Fibroblast of lung (primary cell): ENCODE data around the gene RIC8B. TPM values are rescaled to one million over a fixed set of nuclear protein-coding genes. Genes with fewer than 3 reads are reported as not detected.

ENCODE experiments used
- DNase-seq, 2 donors: peaks; one replicate each; pipeline versions ENCODE4 v3.0.0 to v3.0.0-alpha.2; 2010; ENCODE audit warnings: low read depth in 2 of 2
- H2AFZ ChIP-seq: 2 replicates; pipeline ENCODE4 v1.5.1; 2012; ENCODE audit warnings: low read length, control low read depth, inconsistent platforms
- H3K27ac ChIP-seq: 2 replicates; pipeline ENCODE4 v1.5.1; 2011; ENCODE audit warnings: low read length, control low read depth; ENCODE audit not compliant: insufficient read depth
- H3K27me3 ChIP-seq: 2 replicates; pipeline ENCODE4 v1.5.1; 2011; ENCODE audit warnings: mild to moderate bottlenecking, low read length; ENCODE audit not compliant: control insufficient read depth, insufficient read depth
- H3K36me3 ChIP-seq: 2 replicates; pipeline ENCODE4 v1.5.1; 2011; ENCODE audit warnings: low read length; ENCODE audit not compliant: control insufficient read depth, insufficient read depth
- H3K4me1 ChIP-seq: 2 replicates; pipeline ENCODE4 v1.5.1; 2011; ENCODE audit warnings: low read length; ENCODE audit not compliant: control insufficient read depth, insufficient read depth; ENCODE audit errors: extremely low read depth
- H3K4me2 ChIP-seq: 2 replicates; pipeline ENCODE4 v1.5.1; 2011; ENCODE audit warnings: low read length, control low read depth; ENCODE audit not compliant: insufficient read depth; ENCODE audit errors: extremely low read depth
- H3K4me3 ChIP-seq, 4 experiments: fragments of 200-600 bp in 1 of 4; sonication (generic) in 1 of 4; replicated peaks in 1 of 4; 2 replicates each; pipeline ENCODE4 v1.5.1; 2011 to 2016; ENCODE audit warnings: low read length in 4 of 4, low read depth in 3 of 4, mild to moderate bottlenecking in 3 of 4, control low read depth in 2 of 4, inconsistent platforms in 1 of 4, mixed read lengths in 1 of 4; ENCODE audit not compliant: insufficient read depth in 1 of 4; ENCODE audit errors: control extremely low read depth in 1 of 4
- H3K79me2 ChIP-seq: 2 replicates; pipeline ENCODE4 v1.5.1; 2012; ENCODE audit warnings: mild to moderate bottlenecking, low read length, inconsistent platforms; ENCODE audit not compliant: control insufficient read depth, insufficient read depth
- H3K9ac ChIP-seq: 2 replicates; pipeline ENCODE4 v1.5.1; 2011; ENCODE audit warnings: mild to moderate bottlenecking, low read length, control low read depth; ENCODE audit not compliant: insufficient read depth
- H3K9me3 ChIP-seq: 2 replicates; pipeline ENCODE4 v1.5.1; 2012; ENCODE audit warnings: low read depth, low read length; ENCODE audit not compliant: control insufficient read depth, insufficient read depth
- H4K20me1 ChIP-seq: 2 replicates; pipeline ENCODE4 v1.5.1; 2011; ENCODE audit warnings: low read length; ENCODE audit not compliant: control insufficient read depth, insufficient read depth; ENCODE audit errors: extremely low read depth
- EZH2 ChIP-seq: IDR thresholded peaks from 2 replicates; pipeline ENCODE4 v1.5.1; 2012; ENCODE audit warnings: low read length, control low read depth, mild to moderate bottlenecking; ENCODE audit errors: missing control alignments
- polyA plus RNA-seq, 2 donors: library from polyadenylated mRNA; depleted of rRNA in 1 of 2; stranded (reverse) in 1 of 2; unstranded in 1 of 2; fragments of >200 nt; gene quantifications; 2 replicates each; pipeline ENCODE4 v1.2.1, GENCODE V29; 2011 to 2012; ENCODE audit warnings: missing spikeins in 1 of 2
- total RNA-seq: library from RNA; depleted of rRNA; stranded (reverse); fragments of >200 nt; gene quantifications from 2 replicates; pipeline ENCODE4 v1.2.1, GENCODE V29; 2014
- TF ChIP-seq, protein P1 (sequence below), 2 donors: IDR thresholded peaks in 1 of 2; conservative IDR thresholded peaks in 1 of 2; 1 replicate in 1 of 2; 2 replicates in 1 of 2; pipeline ENCODE4 v1.5.1; 2011 to 2012; ENCODE audit warnings: low read length in 2 of 2, control low read depth in 1 of 2, inconsistent platforms in 1 of 2, low read depth in 1 of 2, mild to moderate bottlenecking in 1 of 2

Gene RIC8B
- total and polyA plus RNA-seq, 2 donors (not counting 1 experiment from before 2014, with no cell fraction given): 9.2 to 11.6 TPM

DNA sequence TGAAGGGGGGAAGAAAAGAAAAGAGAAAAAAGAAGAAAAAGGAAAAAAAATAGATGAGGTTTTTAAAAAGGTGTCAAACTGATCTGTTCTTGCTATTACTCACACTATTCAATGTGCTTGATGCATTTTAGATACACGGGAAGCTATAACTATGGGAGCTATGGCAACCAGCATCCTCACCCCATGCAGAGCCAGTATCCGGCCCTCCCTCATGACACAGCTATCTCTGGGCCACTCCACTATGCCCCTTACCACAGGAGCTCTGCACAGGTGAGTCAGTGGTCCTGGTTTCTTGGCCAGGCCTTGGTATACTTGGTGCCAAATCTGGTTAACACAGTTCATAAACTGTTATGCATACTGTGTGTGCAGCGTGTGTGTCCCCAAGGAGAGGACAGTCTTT lies 24.0 kb upstream of the RIC8B start:
- no peaks in the 10 kb centered on the region for H3K4me1 ChIP-seq
- no peaks in the 10 kb centered on the region for H3K36me3 ChIP-seq
- no peak overlapping the region for H3K4me3 ChIP-seq
- no peak overlapping the region for H2AFZ ChIP-seq
- H4K20me1 ChIP-seq: no peaks in the 10 kb centered on the region
- no peak overlapping the region for H3K9ac ChIP-seq
- H3K79me2 ChIP-seq: no peaks in the 10 kb centered on the region
- H3K4me2 ChIP-seq: no peak overlapping the region
- TF ChIP-seq EZH2: no peak
- TF ChIP-seq, protein P1, sequence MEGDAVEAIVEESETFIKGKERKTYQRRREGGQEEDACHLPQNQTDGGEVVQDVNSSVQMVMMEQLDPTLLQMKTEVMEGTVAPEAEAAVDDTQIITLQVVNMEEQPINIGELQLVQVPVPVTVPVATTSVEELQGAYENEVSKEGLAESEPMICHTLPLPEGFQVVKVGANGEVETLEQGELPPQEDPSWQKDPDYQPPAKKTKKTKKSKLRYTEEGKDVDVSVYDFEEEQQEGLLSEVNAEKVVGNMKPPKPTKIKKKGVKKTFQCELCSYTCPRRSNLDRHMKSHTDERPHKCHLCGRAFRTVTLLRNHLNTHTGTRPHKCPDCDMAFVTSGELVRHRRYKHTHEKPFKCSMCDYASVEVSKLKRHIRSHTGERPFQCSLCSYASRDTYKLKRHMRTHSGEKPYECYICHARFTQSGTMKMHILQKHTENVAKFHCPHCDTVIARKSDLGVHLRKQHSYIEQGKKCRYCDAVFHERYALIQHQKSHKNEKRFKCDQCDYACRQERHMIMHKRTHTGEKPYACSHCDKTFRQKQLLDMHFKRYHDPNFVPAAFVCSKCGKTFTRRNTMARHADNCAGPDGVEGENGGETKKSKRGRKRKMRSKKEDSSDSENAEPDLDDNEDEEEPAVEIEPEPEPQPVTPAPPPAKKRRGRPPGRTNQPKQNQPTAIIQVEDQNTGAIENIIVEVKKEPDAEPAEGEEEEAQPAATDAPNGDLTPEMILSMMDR (conservative IDR thresholded peaks at IDR 0.05 in 1 of 2, IDR thresholded peaks at IDR 0.05 in 1 of 2; ENCODE audit: low read depth in 1 of 2, low read length in 2 of 2): no peak
- H3K27ac ChIP-seq: no peak overlapping the region
- no peaks in the 10 kb centered on the region for H3K27me3 ChIP-seq
- no peak for DNase-seq
- no peaks in the 10 kb centered on the region for H3K9me3 ChIP-seq

DNA sequence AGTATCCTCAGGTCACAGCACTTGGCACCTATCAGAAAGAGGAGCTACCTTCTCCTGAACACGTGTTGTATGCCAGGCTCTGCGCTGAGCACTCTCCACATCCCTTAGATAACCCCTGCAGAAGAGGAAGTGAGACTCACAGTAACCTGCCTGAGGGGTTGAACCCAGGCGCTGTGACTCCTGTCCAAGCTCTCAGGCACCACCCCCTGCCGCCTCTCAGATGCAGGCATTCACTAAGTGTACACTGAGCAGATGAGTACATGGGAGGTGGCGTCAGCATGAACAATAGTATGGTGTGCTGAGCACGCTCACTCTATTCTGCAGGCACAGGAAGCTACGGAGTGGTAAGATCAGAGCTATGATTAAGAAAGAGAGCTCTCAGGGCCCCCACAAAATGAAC lies 21.0 kb upstream of the RIC8B start:
- DNase-seq: no peak
- Histone ChIP-seq H4K20me1 (no peaks in the 10 kb centered on the region), H3K27ac (no peak overlapping the region), H3K36me3 (no peaks in the 10 kb centered on the region), H3K27me3 (no peaks in the 10 kb centered on the region), H3K4me2 (no peak overlapping the region), H2AFZ (no peak overlapping the region), H3K9me3 (no peaks in the 10 kb centered on the region), H3K9ac (no peak overlapping the region), H3K79me2 (no peaks in the 10 kb centered on the region), H3K4me1 (no peaks in the 10 kb centered on the region), H3K4me3 (no peak overlapping the region)
- TF ChIP-seq EZH2: no peak
- TF ChIP-seq, protein P1 (conservative IDR thresholded peaks at IDR 0.05 in 1 of 2, IDR thresholded peaks at IDR 0.05 in 1 of 2; ENCODE audit: low read depth in 1 of 2, low read length in 2 of 2): no peak

DNA sequence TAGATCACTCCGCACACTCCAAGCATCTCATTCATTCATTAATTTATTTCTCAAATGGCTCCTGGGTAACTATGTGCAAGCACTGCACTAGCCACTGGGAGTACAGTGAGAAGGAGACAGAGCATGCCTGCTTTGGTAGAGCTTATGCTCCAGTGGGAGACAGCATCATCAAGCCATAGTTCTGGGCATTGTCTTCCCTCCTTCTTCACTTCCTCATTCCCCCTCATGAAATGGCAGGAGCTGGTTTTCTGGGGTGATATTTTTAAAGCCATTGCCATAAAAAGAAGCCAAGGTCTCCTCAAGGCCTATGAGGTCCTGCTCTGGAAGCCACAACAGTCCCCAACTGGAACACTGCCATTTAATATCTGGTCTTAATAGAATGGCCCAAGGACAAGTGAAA lies 20.2 kb upstream of the RIC8B start:
- Histone ChIP-seq H3K36me3 (no peaks in the 10 kb centered on the region), H3K4me3 (no peak overlapping the region), H3K27me3 (no peaks in the 10 kb centered on the region), H3K4me2 (no peak overlapping the region), H3K9me3 (no peaks in the 10 kb centered on the region), H4K20me1 (no peaks in the 10 kb centered on the region), H3K9ac (no peak overlapping the region), H3K27ac (no peak overlapping the region), H2AFZ (no peak overlapping the region), H3K79me2 (no peaks in the 10 kb centered on the region), H3K4me1 (no peaks in the 10 kb centered on the region)
- no peak for TF ChIP-seq EZH2
- TF ChIP-seq, protein P1 (conservative IDR thresholded peaks at IDR 0.05 in 1 of 2, IDR thresholded peaks at IDR 0.05 in 1 of 2; ENCODE audit: low read depth in 1 of 2, low read length in 2 of 2): no peak
- no peak for DNase-seq
